B cell (primary cell): Measurements from ENCODE around the gene ORAI2. TPM values are rescaled to one million over a fixed set of nuclear protein-coding genes. Genes with fewer than 3 reads are reported as not detected.
A peak's percentile ranks its signal among the peaks of the same experiment; 100 is the strongest.

Experiments used
- ATAC-seq: fragments of 200-7000 bp; cut with Tn5 transposase; one replicate; pipeline ENCODE4 v1.10.0; 2021; ENCODE audit warnings: low read depth, mild to moderate bottlenecking, moderate number of reproducible peaks, moderate library complexity
- CTCF ChIA-PET: fragments of 350-600 bp; sonication (Branson Sonifier 250); formaldehyde crosslinking; loops from one replicate; lab custom pipeline; 2021; ENCODE audit warnings: antibody characterized with exemption, inconsistent platforms; lab: Charles Lee
- POLR2A ChIA-PET: fragments of 350-600 bp; sonication (Branson Sonifier 250); formaldehyde crosslinking; loops from one replicate; lab custom pipeline; 2021; ENCODE audit warnings: antibody characterized with exemption; lab: Charles Lee
- DNase-seq: peaks from one replicate; pipeline ENCODE4 v3.0.0; 2013
- H2AFZ ChIP-seq: 2 replicates; pipeline ENCODE4 v1.6.1; 2012; ENCODE audit warnings: mild to moderate bottlenecking, low read depth, low read length; ENCODE audit not compliant: insufficient read depth, poor library complexity, severe bottlenecking
- H3K27ac ChIP-seq, 2 donors: 1 replicate in 1 of 2; 2 replicates in 1 of 2; pipeline ENCODE4 v1.5.1; 2012 to 2013; ENCODE audit warnings: low read length in 2 of 2, mild to moderate bottlenecking in 2 of 2, moderate library complexity in 1 of 2
- H3K27me3 ChIP-seq, 4 experiments: fragments of 200-600 bp in 1 of 4; sonication (generic) in 1 of 4; replicated peaks in 1 of 4; 1 replicate in 2 of 4; 2 replicates in 2 of 4; pipeline versions ENCODE4 v1.6.1 to v1.7.0; 2013 to 2016; ENCODE audit warnings: low read length in 3 of 4, mild to moderate bottlenecking in 2 of 4, mixed read lengths in 1 of 4, moderate library complexity in 1 of 4; ENCODE audit not compliant: insufficient read depth in 4 of 4, control insufficient read depth in 3 of 4; ENCODE audit errors: control extremely low read depth in 1 of 4
- H3K36me3 ChIP-seq, 2 experiments: replicated peaks in 1 of 2; 1 replicate in 1 of 2; 2 replicates in 1 of 2; pipeline versions ENCODE4 v1.6.1 to v1.7.1; 2013; ENCODE audit warnings: low read length in 1 of 2; ENCODE audit not compliant: insufficient read depth in 2 of 2, control insufficient read depth in 1 of 2; ENCODE audit errors: control extremely low read depth in 1 of 2, extremely low read depth in 1 of 2
- H3K4me1 ChIP-seq, 2 donors: fragments of 200-600 bp in 1 of 2; sonication (generic) in 1 of 2; 1 replicate in 1 of 2; 2 replicates in 1 of 2; pipeline versions ENCODE4 v1.5.1 to v1.6.1; 2013 to 2017; ENCODE audit warnings: low read length in 2 of 2; ENCODE audit not compliant: control insufficient read depth in 2 of 2, insufficient read depth in 2 of 2
- H3K4me2 ChIP-seq: replicated peaks from 2 replicates; pipeline ENCODE3; 2012; ENCODE audit warnings: mild to moderate bottlenecking, low read depth, low read length; ENCODE audit not compliant: poor library complexity, severe bottlenecking
- H3K4me3 ChIP-seq, 5 experiments: fragments of 200-600 bp in 1 of 5; sonication (generic) in 1 of 5; 1 replicate in 3 of 5; 2 replicates in 2 of 5; pipeline versions ENCODE4 v1.5.1 to v1.7.0; 2011 to 2016; ENCODE audit warnings: low read length in 4 of 5, mild to moderate bottlenecking in 4 of 5, low read depth in 2 of 5, control low read depth in 1 of 5, moderate library complexity in 1 of 5; ENCODE audit not compliant: insufficient read depth in 1 of 5; ENCODE audit errors: control extremely low read depth in 1 of 5, extremely low read depth in 1 of 5
- H3K79me2 ChIP-seq: fragments of 200-600 bp; sonication (generic); one replicate; pipeline ENCODE4 v1.6.0; 2016; ENCODE audit warnings: low read length; ENCODE audit not compliant: control insufficient read depth, insufficient read depth
- H3K9ac ChIP-seq: fragments of 200-600 bp; sonication (generic); 2 replicates; pipeline ENCODE4 v1.6.1; 2017; ENCODE audit warnings: mild to moderate bottlenecking, low read length, moderate library complexity
- H3K9me3 ChIP-seq, 3 donors: one replicate each; pipeline versions ENCODE4 v1.6.1 to v1.7.1; 2013; ENCODE audit warnings: low read length in 2 of 3; ENCODE audit not compliant: control insufficient read depth in 2 of 3, insufficient read depth in 1 of 3; ENCODE audit errors: control extremely low read depth in 1 of 3
- H4K20me1 ChIP-seq: 2 replicates; pipeline ENCODE4 v1.6.0; 2012; ENCODE audit warnings: mild to moderate bottlenecking, low read length; ENCODE audit not compliant: insufficient read depth, control insufficient read depth, poor library complexity, severe bottlenecking
- H3K27ac Mint-ChIP-seq: one replicate; pipeline ENCODE4 v1.8.0; 2021; ENCODE audit warnings: mixed read lengths
- H3K27me3 Mint-ChIP-seq: one replicate; pipeline ENCODE4 v1.8.0; 2021; ENCODE audit warnings: mixed read lengths
- H3K4me1 Mint-ChIP-seq: one replicate; pipeline ENCODE4 v1.8.0; 2021; ENCODE audit warnings: mixed read lengths
- H3K4me3 Mint-ChIP-seq: one replicate; pipeline ENCODE4 v1.8.0; 2021; ENCODE audit warnings: mixed read lengths
- H3K9me3 Mint-ChIP-seq: one replicate; pipeline ENCODE4 v1.8.0; 2022; ENCODE audit warnings: mixed read lengths; ENCODE audit not compliant: insufficient read depth
- CTCF ChIP-seq: fragments of 200-600 bp; IDR thresholded peaks from one replicate; pipeline ENCODE4 v1.8.0; 2022; ENCODE audit warnings: antibody characterized with exemption, mild to moderate bottlenecking
- EZH2 ChIP-seq: IDR thresholded peaks from 2 replicates; pipeline ENCODE4 v1.6.1; 2012; ENCODE audit warnings: borderline replicate concordance, low read depth, mild to moderate bottlenecking, moderate library complexity, low read length; ENCODE audit not compliant: insufficient read depth, poor library complexity, severe bottlenecking
- WGBS: methylation state at CpG from one replicate; pipeline ENCODE4 v1.1.5; 2013; ENCODE audit warnings: missing lambda C conversion rate; ENCODE audit not compliant: insufficient coverage; 5-methylcytosine and 5-hydroxymethylcytosine counted together
- intact Hi-C: fragments of 100-400 bp; cut with micrococcal nuclease; formaldehyde crosslinking; loops from one replicate; pipeline ENCODE4 v1.10.0; 2022
- polyA plus RNA-seq: library from polyadenylated mRNA; depleted of rRNA; stranded (reverse); fragments of >200 nt; gene quantifications from 2 replicates; pipeline ENCODE4 v1.2.3, GENCODE V29; 2012
- total RNA-seq, 2 donors: library from RNA; stranded (reverse); fragments of 120-200 nt in 1 of 2; gene quantifications; 1 replicate in 1 of 2; 2 replicates in 1 of 2; pipeline versions ENCODE4 v1.2.3 to v1.2.4, GENCODE V29; 2013 to 2022

ORAI2 gene
- total and polyA plus RNA-seq, 2 donors (not counting 1 experiment from before 2014, with no cell fraction given) = 177 to 450 TPM

DNA sequence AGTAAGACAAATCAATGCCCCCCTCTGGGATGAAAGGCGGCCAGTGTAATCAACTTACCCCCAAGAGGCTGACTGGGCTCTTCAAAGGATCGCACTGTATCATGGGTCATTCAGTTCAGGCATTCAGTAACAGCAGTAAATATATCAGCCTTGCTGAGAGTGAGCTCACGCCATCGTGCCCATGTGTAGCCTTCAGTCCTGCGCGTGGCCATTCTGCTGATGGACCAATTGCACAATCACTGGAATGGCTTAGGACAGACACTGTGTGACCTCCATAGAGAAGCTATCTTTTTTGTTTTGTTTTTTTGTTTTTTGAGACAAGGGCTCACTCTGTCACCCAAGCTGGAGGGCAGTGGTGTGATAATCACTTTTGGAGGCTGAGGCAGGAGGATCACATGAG, 46.3 kb upstream of the ORAI2 start:
- Histone ChIP-seq H2AFZ (no peak overlapping the region), H3K4me2 (no peak overlapping the region), H3K9ac (no peak overlapping the region), H3K27ac (no peak overlapping the region), H3K9me3 (no peaks in the 10 kb centered on the region), H4K20me1 (peaks cover 6% of the 10 kb centered on the region), H3K4me3 (no peak overlapping the region), H3K36me3 (peaks cover 3 to 21% of the 10 kb centered on the region in 2 experiments), H3K79me2 (no peaks in the 10 kb centered on the region), H3K27me3 (no peaks in the 10 kb centered on the region), H3K4me1 (peaks cover 0 to 5% of the 10 kb centered on the region in 2 donors)
- DNase-seq (no peak), ATAC-seq (no peak)
- WGBS = 97% methylated on average over 6 of the region's 6 CpGs
- H3K27me3 Mint-ChIP-seq = no peaks in the 10 kb centered on the region
- H3K4me1 Mint-ChIP-seq = peaks cover 7% of the 10 kb centered on the region
- ChIA-PET CTCF (interaction anchor here (0.8 to 15.6 kb wide), 4 partner anchors 18 to 844 kb away, joined by 3 to 351 read pairs (median 6); no protein-coding TSS in a partner anchor), POLR2A (no interaction called here)
- TF ChIP-seq CTCF (no peak), EZH2 (no peak)
- no peaks in the 10 kb centered on the region for H3K9me3 Mint-ChIP-seq
- no peak overlapping the region for H3K4me3 Mint-ChIP-seq
- intact Hi-C loops = no loop called here
- peak overlapping the region; percentile 37 for H3K27ac Mint-ChIP-seq

DNA sequence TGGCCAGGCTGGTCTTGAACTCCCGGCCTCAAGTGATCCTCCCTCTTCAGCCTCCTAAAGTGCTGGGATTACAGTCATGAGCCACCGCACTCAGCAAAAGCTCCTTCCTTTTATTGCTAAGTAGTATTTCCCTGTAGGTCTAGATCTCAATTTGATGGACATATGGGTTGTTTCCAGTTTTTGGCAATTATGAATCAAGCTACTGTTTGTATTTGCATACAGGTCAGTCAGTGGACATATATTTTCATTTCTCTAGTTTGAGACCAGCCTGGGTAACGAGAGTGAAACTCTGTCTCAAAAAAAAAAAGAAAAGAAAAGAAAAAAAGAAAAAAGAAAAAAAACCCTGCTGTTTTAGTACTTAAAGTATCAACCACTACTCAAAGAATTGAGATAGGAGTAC, 43.6 kb upstream of the ORAI2 start:
- Histone ChIP-seq H3K4me1 (peaks cover 0 to 5% of the 10 kb centered on the region in 2 donors), H3K79me2 (peaks cover 4% of the 10 kb centered on the region), H4K20me1 (peaks cover 6% of the 10 kb centered on the region), H3K9ac (no peak overlapping the region), H3K4me3 (no peak overlapping the region), H3K9me3 (no peaks in the 10 kb centered on the region), H3K27ac (no peak overlapping the region), H3K4me2 (no peak overlapping the region), H2AFZ (no peak overlapping the region), H3K27me3 (no peaks in the 10 kb centered on the region), H3K36me3 (peaks cover 0 to 26% of the 10 kb centered on the region in 2 experiments)
- intact Hi-C loops = loop anchor here (1.0 kb wide), 1 partner anchor 111 kb away; no protein-coding TSS in a partner anchor
- CTCF ChIA-PET = interaction anchor here (0.6 to 15.6 kb wide), 5 partner anchors 15 to 112 kb away, joined by 3 to 351 read pairs (median 3); no protein-coding TSS in a partner anchor
- H3K4me3 Mint-ChIP-seq = no peak overlapping the region
- no CpG with 5 or more reads among the region's 3 CpGs for WGBS
- H3K4me1 Mint-ChIP-seq = peaks cover 7% of the 10 kb centered on the region
- ATAC-seq (no peak), DNase-seq (no peak)
- no peaks in the 10 kb centered on the region for H3K9me3 Mint-ChIP-seq
- POLR2A ChIA-PET = interaction anchor here (0.5 to 0.7 kb wide), 3 partner anchors 74 to 995 kb away, joined by 3 to 6 read pairs (median 4); no protein-coding TSS in a partner anchor
- H3K27ac Mint-ChIP-seq = no peak overlapping the region
- no peaks in the 10 kb centered on the region for H3K27me3 Mint-ChIP-seq
- no peak for TF ChIP-seq CTCF
- TF ChIP-seq EZH2 = no peak
